ENCODE measurements around the gene CFAP77.

The CFAP77 gene

GRCh38 chr9:132582276-132582785 is 172.3 kb downstream of the CFAP77 start, which contains the start of gene BARHL1:
TSS of gene BARHL1 (plus strand) at chr9:132582606. CDS start at chr9:132582798, 192 bp downstream.
- DNase-seq (ENCODE audit: low read depth in 2 of 2) = no peak

DNA sequence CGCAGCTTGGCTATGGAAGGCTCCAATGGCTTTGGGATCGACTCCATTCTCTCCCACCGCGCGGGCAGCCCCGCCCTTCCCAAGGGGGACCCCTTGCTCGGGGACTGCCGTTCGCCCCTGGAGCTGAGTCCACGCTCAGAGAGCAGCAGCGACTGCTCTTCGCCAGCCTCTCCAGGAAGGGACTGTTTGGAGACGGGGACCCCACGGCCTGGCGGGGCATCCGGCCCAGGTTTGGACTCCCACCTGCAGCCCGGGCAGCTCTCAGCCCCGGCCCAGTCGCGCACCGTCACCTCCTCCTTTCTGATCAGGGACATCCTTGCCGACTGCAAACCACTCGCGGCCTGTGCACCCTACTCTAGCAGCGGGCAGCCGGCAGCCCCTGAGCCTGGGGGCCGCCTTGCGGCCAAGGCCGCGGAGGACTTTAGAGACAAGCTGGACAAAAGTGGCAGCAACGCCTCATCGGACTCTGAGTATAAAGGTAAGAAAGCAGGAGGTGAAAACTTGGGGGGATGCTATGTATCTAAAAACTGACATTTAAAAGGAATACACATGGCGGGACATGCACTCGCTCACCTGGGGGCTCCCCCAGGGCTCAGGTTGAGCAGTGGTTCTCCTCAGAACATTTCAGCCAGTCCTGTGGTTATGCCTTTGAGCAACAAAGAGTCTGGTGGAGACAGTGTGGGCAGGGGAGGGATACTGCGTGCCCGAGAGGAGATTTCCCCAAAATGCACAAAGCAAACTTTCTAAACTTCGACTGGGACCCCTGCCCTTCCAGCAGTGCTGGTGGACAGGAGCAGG is 173.0 kb downstream of the CFAP77 start:
- no peak for DNase-seq (ENCODE audit: low read depth in 2 of 2)

DNA sequence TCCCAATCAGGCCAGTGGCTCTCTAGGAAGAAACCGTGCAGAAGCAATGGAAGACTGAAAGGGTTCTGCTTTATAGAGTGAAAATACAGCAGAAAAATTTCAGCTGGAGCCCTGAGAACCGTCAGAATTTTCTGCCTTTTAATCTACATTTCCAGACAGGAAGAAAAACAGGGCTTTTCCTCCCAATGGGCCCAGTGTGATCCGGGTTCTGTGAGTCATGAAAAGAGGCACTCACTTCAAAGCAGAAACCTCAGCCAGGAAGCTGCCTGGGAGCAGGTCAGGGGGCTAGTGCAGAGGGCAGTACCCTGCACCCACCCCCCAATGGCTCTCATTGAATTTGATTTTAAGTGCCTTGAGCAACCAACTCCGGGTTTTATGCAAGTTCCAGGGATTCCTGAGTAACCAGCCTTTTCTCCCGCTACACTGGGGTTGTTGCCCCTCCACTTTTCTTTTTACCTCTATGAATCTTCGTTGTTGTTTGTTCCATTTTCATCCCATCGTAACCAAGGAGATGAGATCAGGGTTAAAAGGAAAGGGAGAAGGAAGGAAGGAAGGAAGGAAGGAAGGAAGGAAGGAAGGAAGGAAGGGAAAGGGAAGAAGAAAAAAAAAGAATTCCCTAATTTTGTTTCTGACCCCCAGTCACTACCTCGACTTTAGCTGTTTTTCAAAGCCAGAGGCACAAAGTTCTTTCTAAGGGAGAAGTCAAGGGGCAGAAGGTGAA is 173.7 kb downstream of the CFAP77 start:
- no peak for DNase-seq (ENCODE audit: low read depth in 2 of 2)

GRCh38 chr9:132584601-132585560 is 174.9 kb downstream of the CFAP77 start:
- no peak for DNase-seq (ENCODE audit: low read depth in 2 of 2)

DNA sequence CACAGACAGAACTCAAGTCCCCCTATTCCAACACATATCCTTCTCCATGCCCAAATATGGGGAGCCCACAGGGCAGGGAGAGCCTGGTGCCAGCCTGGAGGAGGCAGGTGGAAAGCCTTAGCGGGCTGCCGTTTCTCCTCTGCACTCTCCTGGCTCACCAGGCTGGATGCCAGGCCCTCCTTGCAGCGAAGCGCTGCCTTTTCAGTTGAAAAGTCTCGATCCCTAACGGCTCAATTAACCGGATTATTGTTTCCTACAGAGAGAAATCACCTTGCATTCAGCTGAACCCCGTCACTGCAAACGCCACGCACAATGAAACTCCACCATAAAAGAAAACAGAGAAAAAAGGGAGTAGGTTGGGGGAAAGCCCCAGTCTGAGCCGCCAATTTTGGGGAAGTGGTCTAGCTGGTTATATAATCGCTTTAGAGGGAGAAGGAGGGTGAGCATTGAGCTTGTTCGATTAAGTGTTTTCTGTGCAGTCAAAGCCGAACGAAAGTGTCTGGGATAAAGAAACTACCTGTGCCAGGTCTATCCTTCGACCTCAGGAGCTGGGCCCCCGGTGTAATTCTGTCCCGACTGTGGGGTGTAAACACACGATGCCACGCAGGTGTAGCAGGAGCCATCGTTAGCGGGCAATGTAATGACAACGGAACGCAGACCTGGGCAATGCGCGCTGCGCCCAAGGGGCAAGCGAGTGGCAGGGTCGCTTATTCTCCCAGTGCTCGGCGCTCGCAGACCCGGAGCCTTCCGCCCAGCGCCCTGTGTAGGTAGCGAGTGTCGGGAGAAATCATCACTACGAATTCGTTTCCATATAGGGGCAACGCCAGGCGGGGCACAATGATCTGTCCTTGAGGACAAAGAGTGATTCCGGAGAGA is 176.2 kb downstream of the CFAP77 start:
- DNase-seq (ENCODE audit: low read depth in 2 of 2) = no peak

- DNase-seq (ENCODE audit: low read depth in 2 of 2) = no peak
Measured at GRCh38 chr9:132586830-132587591, 177.0 kb downstream of the CFAP77 start.

- DNase-seq (ENCODE audit: low read depth in 2 of 2) = no peak
Measured at GRCh38 chr9:132587592-132587955, 177.6 kb downstream of the CFAP77 start.

- no peak for DNase-seq (ENCODE audit: low read depth in 2 of 2)
Measured at GRCh38 chr9:132588098-132588497, 178.1 kb downstream of the CFAP77 start.

DNA sequence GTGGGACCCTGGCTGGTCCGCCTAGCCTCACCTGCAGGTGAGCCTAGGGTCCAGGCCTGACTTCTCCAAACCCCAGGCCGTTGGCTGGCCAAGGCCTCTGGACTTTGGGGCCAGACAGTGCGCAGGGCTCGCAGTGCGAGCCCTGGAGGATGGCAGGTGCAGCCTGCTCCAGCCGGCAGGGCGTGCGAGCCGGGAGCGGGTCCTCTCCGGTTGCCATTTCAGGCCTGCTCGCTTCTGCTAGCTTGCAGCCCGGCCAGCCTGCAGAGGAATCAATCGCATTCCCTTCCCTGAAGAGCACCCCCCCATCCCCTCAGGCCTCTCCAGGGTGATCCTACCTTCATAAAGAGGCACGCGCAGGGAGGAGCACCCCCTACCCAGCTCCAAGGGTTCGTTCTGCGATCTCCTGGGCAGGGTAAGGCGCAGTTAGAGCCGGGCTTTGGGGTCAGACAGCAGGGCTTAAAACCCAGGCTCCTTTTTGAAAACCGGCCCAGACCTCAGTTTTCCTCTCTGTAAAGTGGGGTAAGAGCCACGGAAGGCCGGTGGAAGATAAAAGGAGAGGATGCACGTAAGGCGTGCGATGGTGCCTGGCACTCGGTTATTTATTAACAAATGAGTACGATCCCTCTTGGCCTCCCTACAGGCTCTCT is 178.6 kb downstream of the CFAP77 start:
- DNase-seq (ENCODE audit: low read depth in 2 of 2) = no peak

GRCh38 chr9:132589148-132590036 is 179.4 kb downstream of the CFAP77 start:
- DNase-seq (ENCODE audit: low read depth in 2 of 2) = no peak

DNA sequence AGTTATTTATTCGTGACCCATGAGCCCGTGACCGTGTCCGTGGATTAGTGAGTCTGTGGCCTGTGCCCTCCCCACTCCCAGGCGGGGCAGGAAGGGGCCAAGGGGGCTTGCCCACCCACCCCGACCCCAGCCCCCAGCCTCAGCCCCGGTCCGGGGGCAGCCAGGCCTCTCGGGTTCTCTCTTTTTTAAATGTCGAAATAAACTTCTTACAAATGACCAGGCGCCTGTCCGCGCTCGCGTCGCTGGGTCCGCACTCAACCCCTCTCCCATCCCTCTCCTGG is 180.0 kb downstream of the CFAP77 start:
- DNase-seq (ENCODE audit: low read depth in 2 of 2) = no peak

DNA sequence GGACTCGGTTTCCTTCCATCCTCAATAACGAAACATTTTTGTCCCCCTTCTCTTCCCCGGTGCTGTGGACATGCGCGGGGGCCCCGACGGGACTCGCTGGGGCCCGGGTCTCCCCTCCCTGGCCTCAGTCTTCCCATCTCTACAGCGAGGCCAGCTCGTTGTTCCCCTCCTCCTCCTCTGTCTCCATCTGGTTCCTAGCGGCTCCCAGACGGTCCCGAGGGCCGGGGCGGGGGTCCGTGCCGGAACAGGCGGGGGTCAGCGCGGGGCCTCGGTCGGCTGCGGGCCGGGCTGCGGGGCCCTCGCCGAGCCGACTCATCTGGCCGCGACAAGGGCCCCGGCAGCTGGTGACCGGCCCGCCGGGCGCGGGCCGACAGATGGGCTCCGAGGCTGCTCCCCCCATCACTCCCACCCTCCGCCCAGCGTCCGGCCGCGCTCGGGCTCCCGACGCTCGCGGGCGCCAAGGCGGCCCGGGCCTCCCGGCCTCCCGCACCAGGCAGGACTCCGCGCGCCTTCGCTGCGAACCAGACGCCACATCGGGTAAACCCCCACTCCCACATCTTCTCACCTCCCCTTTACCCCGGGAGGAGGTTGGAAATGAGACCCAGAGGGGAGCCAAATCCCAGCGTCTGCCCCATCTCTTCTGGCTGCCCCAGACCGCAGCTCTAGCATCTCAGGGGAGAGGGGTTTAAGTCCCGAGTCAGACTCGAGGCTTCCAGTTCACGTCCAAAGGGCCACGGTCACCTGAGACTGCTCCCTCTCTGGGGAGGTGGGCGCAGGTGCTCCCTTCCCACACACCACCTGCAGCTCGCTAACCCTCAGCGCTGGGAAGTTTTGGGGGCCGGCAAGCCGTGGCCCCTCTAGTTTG is 180.5 kb downstream of the CFAP77 start:
- DNase-seq (ENCODE audit: low read depth in 2 of 2) = no peak

GRCh38 chr9:132591244-132591643 is 181.2 kb downstream of the CFAP77 start:
- DNase-seq (ENCODE audit: low read depth in 2 of 2) = no peak

GRCh38 chr9:132591751-132592314 is 181.8 kb downstream of the CFAP77 start:
- DNase-seq (ENCODE audit: low read depth in 2 of 2) = no peak

GRCh38 chr9:132592451-132592850 is 182.4 kb downstream of the CFAP77 start:
- no peak for DNase-seq (ENCODE audit: low read depth in 2 of 2)

DNA sequence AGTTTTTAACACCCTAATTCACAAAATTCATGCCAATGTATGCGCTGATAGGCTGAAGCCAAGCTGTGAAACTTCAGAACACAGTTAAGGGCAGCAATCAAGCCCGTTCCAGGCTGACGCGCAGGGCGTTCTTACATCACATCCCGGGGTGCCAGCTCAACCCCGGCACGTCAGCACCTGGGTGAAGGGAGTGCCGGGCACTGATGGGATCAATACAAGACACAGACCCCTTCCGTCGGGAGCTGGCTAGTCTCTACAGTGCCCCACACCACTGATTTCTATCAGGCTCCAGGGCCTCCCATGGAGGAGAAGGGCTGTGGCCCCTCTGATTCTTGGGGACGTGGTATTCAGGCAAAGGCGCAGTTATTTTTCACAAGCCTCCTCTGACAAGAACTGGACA is 184.4 kb downstream of the CFAP77 start:
- DNase-seq (ENCODE audit: low read depth in 2 of 2) = no peak

- DNase-seq (ENCODE audit: low read depth in 2 of 2) = no peak
Measured at GRCh38 chr9:132595319-132595718, 185.3 kb downstream of the CFAP77 start.
